Measurements from ENCODE around the gene ASTN1.
A peak's percentile ranks its signal among the peaks of the same experiment; 100 is the strongest.

DNA sequence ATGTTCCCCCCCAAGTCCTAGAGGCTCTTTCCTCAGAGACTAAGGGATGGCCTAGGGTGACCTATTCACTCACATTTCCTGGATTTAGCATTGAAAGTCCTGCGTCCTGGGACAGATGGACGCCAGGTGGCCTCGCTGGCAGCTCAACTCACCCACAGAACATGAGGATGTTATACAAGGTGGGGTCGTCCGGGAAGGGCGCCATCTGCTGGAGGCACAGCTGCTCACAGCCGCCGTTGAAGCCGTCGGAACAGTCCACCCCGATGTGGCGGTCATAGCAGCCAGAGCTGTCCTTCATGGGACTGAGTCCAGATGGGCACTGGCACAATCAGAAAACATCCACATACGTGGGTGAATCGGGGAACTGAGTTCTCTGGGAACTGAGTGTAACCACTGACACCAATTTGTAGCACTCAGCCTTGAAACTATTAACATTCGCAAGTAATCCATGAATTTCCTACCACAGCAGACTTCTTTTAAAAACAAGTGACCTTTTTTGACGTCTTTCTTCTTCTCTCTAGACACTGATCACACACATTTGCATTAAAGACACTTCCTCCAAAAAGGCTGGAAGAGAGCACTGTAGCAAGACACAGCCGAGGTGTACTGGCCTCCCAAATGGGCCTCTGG lies 215.4 kb downstream of the ASTN1 start:
- TF ChIP-seq, protein P1, sequence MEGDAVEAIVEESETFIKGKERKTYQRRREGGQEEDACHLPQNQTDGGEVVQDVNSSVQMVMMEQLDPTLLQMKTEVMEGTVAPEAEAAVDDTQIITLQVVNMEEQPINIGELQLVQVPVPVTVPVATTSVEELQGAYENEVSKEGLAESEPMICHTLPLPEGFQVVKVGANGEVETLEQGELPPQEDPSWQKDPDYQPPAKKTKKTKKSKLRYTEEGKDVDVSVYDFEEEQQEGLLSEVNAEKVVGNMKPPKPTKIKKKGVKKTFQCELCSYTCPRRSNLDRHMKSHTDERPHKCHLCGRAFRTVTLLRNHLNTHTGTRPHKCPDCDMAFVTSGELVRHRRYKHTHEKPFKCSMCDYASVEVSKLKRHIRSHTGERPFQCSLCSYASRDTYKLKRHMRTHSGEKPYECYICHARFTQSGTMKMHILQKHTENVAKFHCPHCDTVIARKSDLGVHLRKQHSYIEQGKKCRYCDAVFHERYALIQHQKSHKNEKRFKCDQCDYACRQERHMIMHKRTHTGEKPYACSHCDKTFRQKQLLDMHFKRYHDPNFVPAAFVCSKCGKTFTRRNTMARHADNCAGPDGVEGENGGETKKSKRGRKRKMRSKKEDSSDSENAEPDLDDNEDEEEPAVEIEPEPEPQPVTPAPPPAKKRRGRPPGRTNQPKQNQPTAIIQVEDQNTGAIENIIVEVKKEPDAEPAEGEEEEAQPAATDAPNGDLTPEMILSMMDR (IDR thresholded peaks at IDR 0.05 in 2 of 3, conservative IDR thresholded peaks at IDR 0.05 in 1 of 3; ENCODE audit: borderline replicate concordance in 1 of 3, insufficient read depth in 1 of 3, low read depth in 2 of 3, low read length in 2 of 3): peak; percentile 86 to 99 (median 91)
- no peak for TF ChIP-seq EZH2phosphoT487 (IDR thresholded peaks at IDR 0.05; ENCODE audit: borderline replicate concordance)
- peak; percentile 70 for TF ChIP-seq RAD21 (IDR thresholded peaks at IDR 0.05; ENCODE audit: low read depth)

All from HCT116 (cell line).